ENCODE data around the gene LONRF2. TPM values are rescaled to one million over a fixed set of nuclear protein-coding genes. Genes with fewer than 3 reads are reported as not detected.

LONRF2 gene
- polyA plus RNA-seq, 2 of the 4 experiments (the other 2 are of a cell fraction): 4.8 to 17.9 TPM

GRCh38 chr2:100230754-100231153, 91.5 kb downstream of the LONRF2 start:
- TF ChIP-seq KDM5A (IDR thresholded peaks at IDR 0.05) (no peak), MYC (IDR thresholded peaks at IDR 0.05; ENCODE audit: borderline replicate concordance, low read length) (no peak), TP53 (CRISPR knock-in tag; IDR thresholded peaks at IDR 0.05) (no peak), HEYL (CRISPR knock-in tag; IDR thresholded peaks at IDR 0.05) (no peak), SMC3 (IDR thresholded peaks at IDR 0.05) (no peak), CTCF (IDR thresholded peaks at IDR 0.05) (no peak), HDAC2 (IDR thresholded peaks at IDR 0.05) (no peak), HOXB13 (CRISPR knock-in tag; IDR thresholded peaks at IDR 0.05; ENCODE audit: low read depth) (no peak), ESRRA (IDR thresholded peaks at IDR 0.05; ENCODE audit: borderline replicate concordance, low read length) (no peak), BCL3 (IDR thresholded peaks at IDR 0.05) (no peak), RCOR1 (IDR thresholded peaks at IDR 0.05; ENCODE audit: low read depth, low read length) (no peak)
- ChIA-PET CTCF (interaction anchor here (2.1 kb wide), 1 partner anchor 32 kb away, joined by 8 read pairs; no protein-coding TSS in a partner anchor), POLR2A (no interaction called here)
- ATAC-seq (no peak), FAIRE-seq (no peak), DNase-seq (ENCODE audit: low read depth in 1 of 2, low spot score in 1 of 2) (no peak)
- Histone ChIP-seq H3K4me3 (no peak overlapping the region), H3K9me3 (no peaks in the 10 kb centered on the region), H3K4me1 (no peaks in the 10 kb centered on the region), H3K27ac (no peak overlapping the region), H3K4me2 (no peak overlapping the region)
- 28% methylated on average over 2 of the region's 2 CpGs for WGBS (ENCODE audit: missing lambda C conversion rate)

- DNase-seq (ENCODE audit: low read depth in 1 of 2, low spot score in 1 of 2): no peak
- Histone ChIP-seq H3K27ac (no peak overlapping the region), H3K9me3 (no peaks in the 10 kb centered on the region), H3K4me3 (no peak overlapping the region), H3K4me2 (no peak overlapping the region), H3K4me1 (no peaks in the 10 kb centered on the region)
- TF ChIP-seq CHD4 (IDR thresholded peaks at IDR 0.05; ENCODE audit: borderline replicate concordance): no peak
- no peak for TF ChIP-seq TFCP2L1 (CRISPR knock-in tag; IDR thresholded peaks at IDR 0.05)
- no peak for TF ChIP-seq RCOR1 (IDR thresholded peaks at IDR 0.05; ENCODE audit: low read depth, low read length)
- no peak for TF ChIP-seq ELK1 (IDR thresholded peaks at IDR 0.05; ENCODE audit: low read depth, low read length)
- POLR2A ChIA-PET: no interaction called here
- FAIRE-seq: no peak
- peak in 1 of 2 experiments; percentile 42; a peak in 1 of 6 replicates for ATAC-seq
- CTCF ChIA-PET: interaction anchor here (2.1 kb wide), 1 partner anchor 34 kb away, joined by 8 read pairs; no protein-coding TSS in a partner anchor
- WGBS (ENCODE audit: missing lambda C conversion rate): 53% methylated on average over 1 of the region's 1 CpG
These were observed 93.3 kb downstream of the LONRF2 start for GRCh38 chr2:100228967-100229366.

GRCh38 chr2:100228415-100228814, 93.9 kb downstream of the LONRF2 start:
- no peaks in the 10 kb centered on the region for H3K4me1 ChIP-seq
- H3K9me3 ChIP-seq: no peaks in the 10 kb centered on the region
- 62% methylated on average over 3 of the region's 3 CpGs for WGBS (ENCODE audit: missing lambda C conversion rate)
- CTCF ChIA-PET: no interaction called here
- POLR2A ChIA-PET: no interaction called here
- H3K4me2 ChIP-seq: no peak overlapping the region
- no peak overlapping the region for H3K27ac ChIP-seq
- no peak for ATAC-seq
- TF ChIP-seq USF2 (IDR thresholded peaks at IDR 0.05): no peak
- TF ChIP-seq, protein P1, sequence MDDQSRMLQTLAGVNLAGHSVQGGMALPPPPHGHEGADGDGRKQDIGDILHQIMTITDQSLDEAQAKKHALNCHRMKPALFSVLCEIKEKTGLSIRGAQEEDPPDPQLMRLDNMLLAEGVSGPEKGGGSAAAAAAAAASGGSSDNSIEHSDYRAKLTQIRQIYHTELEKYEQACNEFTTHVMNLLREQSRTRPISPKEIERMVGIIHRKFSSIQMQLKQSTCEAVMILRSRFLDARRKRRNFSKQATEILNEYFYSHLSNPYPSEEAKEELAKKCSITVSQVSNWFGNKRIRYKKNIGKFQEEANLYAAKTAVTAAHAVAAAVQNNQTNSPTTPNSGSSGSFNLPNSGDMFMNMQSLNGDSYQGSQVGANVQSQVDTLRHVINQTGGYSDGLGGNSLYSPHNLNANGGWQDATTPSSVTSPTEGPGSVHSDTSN (IDR thresholded peaks at IDR 0.05): no peak
- no peak for TF ChIP-seq CEBPB (IDR thresholded peaks at IDR 0.05)
- no peak for TF ChIP-seq MYC (IDR thresholded peaks at IDR 0.05; ENCODE audit: borderline replicate concordance, low read length)
- TF ChIP-seq FOSB (CRISPR knock-in tag; IDR thresholded peaks at IDR 0.05): no peak
- TF ChIP-seq MAFK (IDR thresholded peaks at IDR 0.05; ENCODE audit: partially characterized antibody): no peak
- FAIRE-seq: no peak
- no peak overlapping the region for H3K4me3 ChIP-seq
- DNase-seq (ENCODE audit: low read depth in 1 of 2, low spot score in 1 of 2): no peak
